Epithelial cell of proximal tubule (primary cell): Measurements from ENCODE around the gene SULT4A1. TPM values are rescaled to one million over a fixed set of nuclear protein-coding genes. Genes with fewer than 3 reads are reported as not detected.

Source experiments
- DNase-seq: peaks from one replicate; pipeline ENCODE4 v3.0.0-alpha.2; 2011; ENCODE audit warnings: low read depth
- H3K4me3 ChIP-seq: 2 replicates; pipeline ENCODE4 v1.5.1; 2011; ENCODE audit warnings: low read depth, mild to moderate bottlenecking, low read length
- CTCF ChIP-seq: conservative IDR thresholded peaks from 2 replicates; pipeline ENCODE4 v1.5.1; 2012; ENCODE audit warnings: low read depth, mild to moderate bottlenecking, low read length
- total RNA-seq: library from RNA; depleted of rRNA; stranded (reverse); fragments of >200 nt; gene quantifications from 2 replicates; pipeline ENCODE4 v1.2.3, GENCODE V29; 2015

Gene SULT4A1
- total RNA-seq, 1 donor from 2014 or later = 2.1 TPM

- TF ChIP-seq CTCF = no peak
- no peak overlapping the region for H3K4me3 ChIP-seq
- DNase-seq = no peak
Measured at GRCh38 chr22:43901976-43902643, 39.8 kb upstream of the SULT4A1 start.

- no peak for TF ChIP-seq CTCF
- no peak overlapping the region for H3K4me3 ChIP-seq
- no peak for DNase-seq
Measured at GRCh38 chr22:43900206-43900605, 37.9 kb upstream of the SULT4A1 start.

- no peak overlapping the region for H3K4me3 ChIP-seq
- DNase-seq = no peak
- TF ChIP-seq CTCF = no peak
Measured at GRCh38 chr22:43897751-43898261, 35.5 kb upstream of the SULT4A1 start.

- no peak for DNase-seq
- no peak overlapping the region for H3K4me3 ChIP-seq
- no peak for TF ChIP-seq CTCF
Measured at GRCh38 chr22:43895986-43896645, 33.8 kb upstream of the SULT4A1 start.

GRCh38 chr22:43894122-43894521 is 31.8 kb upstream of the SULT4A1 start:
- no peak for DNase-seq
- no peak overlapping the region for H3K4me3 ChIP-seq
- TF ChIP-seq CTCF = no peak

GRCh38 chr22:43893266-43893665 is 31.0 kb upstream of the SULT4A1 start:
- H3K4me3 ChIP-seq = no peak overlapping the region
- no peak for DNase-seq
- no peak for TF ChIP-seq CTCF
